ENCODE results near the gene VPS9D1.

DNA sequence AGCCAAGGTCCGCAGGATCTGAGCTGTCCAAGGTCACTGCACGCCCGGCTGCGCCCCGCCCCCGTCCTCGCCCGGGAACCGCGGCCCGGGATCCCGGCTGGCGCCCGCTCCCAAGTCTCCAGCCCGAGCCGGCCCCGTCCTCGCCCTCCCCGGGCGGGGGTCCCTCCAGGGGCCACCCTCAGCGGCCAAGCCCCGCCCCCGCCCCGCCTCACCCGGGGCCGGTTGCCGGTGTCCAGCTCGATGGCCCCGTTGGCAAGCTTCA is 216 bp downstream of the VPS9D1 start:
- TF ChIP-seq POLR2AphosphoS5 (IDR thresholded peaks at IDR 0.05; ENCODE audit: low read depth, low read length) (no peak), POLR2A (IDR thresholded peaks at IDR 0.05; ENCODE audit: low read depth, low read length) (no peak), PAX5 (IDR thresholded peaks at IDR 0.05; ENCODE audit: insufficient read depth, low read length, severe bottlenecking) (no peak), TAF1 (IDR thresholded peaks at IDR 0.05; ENCODE audit: low read depth, low read length) (no peak)

Measured in GM12891 (cell line).